ENCODE measurements around the gene CHCHD6. TPM values are rescaled to one million over a fixed set of nuclear protein-coding genes. Genes with fewer than 3 reads are reported as not detected.

Gene CHCHD6
- total RNA-seq, 1 experiment from 2014 or later = 35.8 TPM

DNA sequence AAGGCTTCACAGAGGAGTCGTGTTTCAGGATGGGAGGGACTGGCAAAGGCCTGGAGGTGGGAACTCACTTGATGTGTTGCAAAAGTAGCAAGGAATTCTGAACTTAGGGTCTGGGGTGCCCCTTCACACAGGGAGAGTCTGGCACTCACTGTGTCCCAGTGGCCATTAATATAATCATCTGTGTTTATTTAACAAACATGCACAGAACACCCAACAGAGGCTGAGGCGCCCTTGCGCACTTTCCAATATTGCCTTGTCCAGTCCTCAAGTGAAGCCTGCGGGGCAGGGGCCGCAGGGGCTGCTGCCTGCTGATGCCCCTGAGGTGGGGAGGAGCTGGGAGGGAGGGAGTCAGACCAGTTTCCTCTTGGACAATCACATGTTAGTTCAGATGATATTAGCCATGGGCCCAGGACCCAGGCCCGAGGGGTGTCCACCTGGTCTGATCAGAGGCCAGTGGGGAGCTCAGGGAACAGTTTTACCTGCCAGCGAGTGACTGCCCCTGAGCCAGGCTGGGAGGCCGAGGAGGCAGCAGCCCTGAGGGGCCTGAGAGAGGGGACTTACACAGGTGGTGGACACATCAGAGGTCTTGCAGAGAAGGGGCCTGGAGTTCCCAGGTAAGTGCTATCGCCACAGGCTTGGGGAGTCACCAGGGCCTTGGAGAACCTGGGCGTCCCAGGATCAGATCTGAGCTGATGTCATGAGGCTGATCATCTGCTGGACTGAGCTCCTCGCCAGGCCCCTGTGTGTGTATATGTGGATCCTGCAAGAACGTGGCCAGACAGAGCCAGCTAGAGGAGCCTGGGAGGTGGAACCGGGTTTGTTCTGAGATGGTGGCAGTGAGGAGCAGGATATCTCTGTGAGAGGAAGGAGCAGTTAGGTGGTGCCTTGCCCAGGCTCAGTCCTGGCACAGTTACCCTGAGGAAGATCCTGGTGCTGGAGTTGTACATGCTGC lies 35.3 kb upstream of the CHCHD6 start:
- DNase-seq (ENCODE audit: low spot score) = no peak

DNA sequence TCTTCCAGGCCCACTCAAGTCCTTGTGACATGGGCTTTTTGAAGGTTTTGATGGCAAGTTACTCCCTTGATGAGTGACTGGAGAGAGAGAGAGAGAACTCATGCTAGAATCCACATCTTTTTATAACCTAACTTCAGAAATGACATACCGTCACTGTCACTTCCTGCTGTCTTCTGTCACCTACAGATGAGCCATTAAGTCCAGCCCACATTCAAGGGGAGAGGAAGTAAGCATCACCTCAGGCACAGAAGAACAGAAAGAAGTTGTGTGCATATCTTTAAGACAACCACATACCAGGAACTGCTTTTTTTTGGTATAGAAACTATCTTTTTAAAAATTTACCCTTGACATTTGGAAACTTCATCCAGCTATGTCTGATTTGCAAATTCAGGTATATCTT lies 32.5 kb upstream of the CHCHD6 start:
- no peak for DNase-seq (ENCODE audit: low spot score)

GRCh38 chr3:126672340-126672739 lies 31.7 kb upstream of the CHCHD6 start:
- DNase-seq (ENCODE audit: low spot score) = no peak

DNA sequence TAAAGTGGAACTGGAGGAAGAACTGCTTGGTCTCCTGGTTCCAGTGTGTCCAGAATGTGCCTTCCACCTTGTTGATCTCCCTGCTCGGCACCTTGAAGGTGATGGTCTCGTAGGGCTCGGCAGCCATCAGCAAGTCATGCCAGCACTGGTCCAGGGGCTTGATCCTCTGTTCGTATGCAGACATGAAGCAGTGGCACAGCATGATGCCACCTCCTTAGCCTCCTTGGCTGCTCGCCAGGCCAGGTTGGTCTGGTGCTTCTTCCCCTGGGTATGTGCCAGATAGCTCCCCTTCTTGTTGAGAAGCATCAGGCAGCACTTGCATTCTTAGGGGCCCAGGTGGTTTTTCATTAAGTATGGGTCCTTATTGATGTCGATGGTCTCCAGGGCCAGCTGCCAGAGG lies 31.3 kb upstream of the CHCHD6 start:
- DNase-seq (ENCODE audit: low spot score) = no peak

GRCh38 chr3:126676919-126677705 lies 26.9 kb upstream of the CHCHD6 start:
- DNase-seq (ENCODE audit: low spot score) = no peak

- no peak for DNase-seq (ENCODE audit: low spot score)
These were observed 26.1 kb upstream of the CHCHD6 start for GRCh38 chr3:126677862-126678503.

- no peak for DNase-seq (ENCODE audit: low spot score)
These were observed 25.2 kb upstream of the CHCHD6 start for GRCh38 chr3:126678693-126679317.

DNA sequence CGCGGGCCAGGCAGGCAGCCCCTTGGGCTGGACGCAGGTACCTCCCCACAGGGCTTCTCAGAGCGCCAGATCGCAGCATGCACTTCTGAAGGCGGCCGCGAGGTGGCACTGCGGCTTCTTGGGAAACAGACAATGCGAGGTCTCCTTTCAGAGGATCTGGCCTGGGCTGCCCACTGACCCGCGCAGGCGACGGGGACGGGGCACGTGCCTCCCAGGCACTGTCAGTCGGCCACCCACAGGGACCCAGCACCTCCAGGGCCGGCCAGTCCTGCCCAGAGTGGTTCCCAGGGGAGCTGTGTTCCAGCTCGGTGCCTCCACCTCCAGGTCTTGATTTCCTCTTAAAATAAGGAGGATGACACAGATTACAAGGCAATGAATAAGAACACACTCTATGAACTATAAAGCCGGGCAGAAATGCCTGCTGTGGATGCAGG lies 24.7 kb upstream of the CHCHD6 start:
- peak; percentile 71 for DNase-seq (ENCODE audit: low spot score)

DNA sequence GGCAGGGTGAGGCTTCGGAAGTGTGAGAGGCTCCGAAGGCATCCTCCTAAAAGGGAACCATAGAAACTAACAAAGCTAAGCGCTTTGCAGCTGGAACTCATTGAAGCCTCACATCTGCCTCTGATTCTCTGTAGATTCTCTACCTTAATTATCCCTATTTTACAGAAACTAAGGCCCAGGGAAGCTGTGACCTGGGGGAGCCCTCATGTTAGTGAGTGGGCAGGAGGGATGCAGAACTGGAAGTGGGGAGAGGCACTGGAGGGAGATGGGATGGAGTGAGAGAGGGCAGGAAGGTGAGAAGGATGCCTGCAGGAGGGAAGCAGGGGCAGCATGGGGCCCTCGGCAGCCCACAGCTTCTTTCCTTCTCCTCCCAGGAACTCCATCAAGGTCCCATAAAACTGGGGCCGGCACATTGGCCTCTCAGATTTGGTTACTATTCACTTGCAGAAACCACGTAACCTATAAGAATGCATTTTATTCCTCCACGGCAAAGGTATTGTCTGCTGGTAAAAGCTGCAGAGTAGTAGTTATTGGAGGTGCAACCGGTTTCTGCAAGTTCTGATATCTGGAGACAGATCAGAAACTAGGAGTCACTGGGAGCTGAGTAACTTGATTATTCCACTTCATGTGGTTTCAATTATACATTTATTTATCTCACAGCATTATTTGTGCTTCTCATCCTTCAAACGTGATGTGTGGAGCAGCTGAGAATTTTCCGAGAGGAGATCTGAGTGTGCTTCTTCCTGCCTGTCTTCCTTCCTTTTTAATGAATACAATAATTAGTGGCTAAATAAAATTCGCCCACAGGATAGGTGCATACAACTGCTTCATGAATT lies 24.0 kb upstream of the CHCHD6 start:
- no peak for DNase-seq (ENCODE audit: low spot score)

GRCh38 chr3:126680667-126681055 lies 23.4 kb upstream of the CHCHD6 start:
- DNase-seq (ENCODE audit: low spot score) = no peak

DNA sequence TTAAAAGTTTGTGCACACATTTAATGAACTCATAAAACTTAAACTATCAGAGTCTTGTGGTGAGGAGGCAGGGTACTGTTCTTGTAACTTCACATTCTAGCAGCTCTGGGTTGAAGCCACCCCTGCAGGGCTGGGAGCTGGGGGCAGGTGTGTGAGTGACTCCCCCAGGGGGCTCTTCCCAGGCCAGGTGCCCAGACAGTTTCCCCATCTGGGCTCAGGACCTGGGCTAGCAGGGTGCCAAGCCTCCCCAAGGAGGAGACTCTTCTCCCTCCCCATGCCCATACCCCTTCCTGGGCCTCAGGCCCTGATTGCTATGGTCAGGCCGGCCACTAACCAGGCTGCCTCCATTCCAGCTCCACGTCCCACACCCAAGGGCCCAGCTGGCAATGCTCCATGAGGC lies 22.0 kb upstream of the CHCHD6 start:
- no peak for DNase-seq (ENCODE audit: low spot score)

DNA sequence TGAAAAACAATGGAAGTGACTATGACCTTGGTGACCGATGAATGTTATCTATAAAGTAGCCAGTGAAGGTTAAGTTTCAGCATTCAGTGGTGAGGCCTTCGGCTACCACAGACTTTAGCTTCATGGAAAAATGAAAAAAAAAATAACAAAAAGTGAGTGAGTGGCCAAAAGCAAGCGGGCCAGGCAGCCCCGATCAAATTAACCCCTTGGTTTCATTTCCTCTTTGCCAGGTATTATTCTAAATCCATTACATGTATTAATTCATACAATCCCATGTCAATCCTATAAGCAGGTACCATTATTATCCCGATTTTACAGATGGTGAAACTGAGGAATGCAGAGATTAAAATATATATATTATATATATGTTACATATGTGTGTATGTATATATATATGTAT lies 21.0 kb upstream of the CHCHD6 start:
- DNase-seq (ENCODE audit: low spot score) = no peak

DNA sequence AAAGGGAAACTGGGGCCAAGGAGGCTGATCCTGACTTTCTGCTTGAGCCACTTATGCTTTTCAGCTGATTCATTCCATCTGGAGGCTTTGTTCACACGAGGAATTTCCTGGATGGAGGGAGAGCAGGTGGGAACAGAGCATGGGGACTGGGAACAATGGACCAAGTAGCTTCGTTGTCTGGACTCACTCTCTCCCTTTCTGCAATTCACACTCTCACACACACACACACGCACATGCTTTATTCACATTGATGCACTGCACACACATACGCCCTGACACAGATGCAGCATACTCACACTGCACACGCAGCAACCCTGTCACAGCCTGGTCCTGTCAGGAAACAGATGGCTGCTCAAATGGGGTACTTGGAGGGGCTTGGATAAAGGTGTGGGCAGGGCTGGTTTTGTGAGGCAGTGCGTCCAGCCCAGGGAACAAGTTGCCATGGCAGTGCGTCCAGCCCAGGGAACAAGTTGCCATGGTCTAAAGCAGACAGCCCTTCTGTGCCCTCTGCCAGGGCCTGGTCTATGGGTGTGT lies 19.8 kb upstream of the CHCHD6 start:
- DNase-seq (ENCODE audit: low spot score) = no peak

GRCh38 chr3:126685021-126685420 lies 19.0 kb upstream of the CHCHD6 start:
- peak; percentile 18 for DNase-seq (ENCODE audit: low spot score)

DNA sequence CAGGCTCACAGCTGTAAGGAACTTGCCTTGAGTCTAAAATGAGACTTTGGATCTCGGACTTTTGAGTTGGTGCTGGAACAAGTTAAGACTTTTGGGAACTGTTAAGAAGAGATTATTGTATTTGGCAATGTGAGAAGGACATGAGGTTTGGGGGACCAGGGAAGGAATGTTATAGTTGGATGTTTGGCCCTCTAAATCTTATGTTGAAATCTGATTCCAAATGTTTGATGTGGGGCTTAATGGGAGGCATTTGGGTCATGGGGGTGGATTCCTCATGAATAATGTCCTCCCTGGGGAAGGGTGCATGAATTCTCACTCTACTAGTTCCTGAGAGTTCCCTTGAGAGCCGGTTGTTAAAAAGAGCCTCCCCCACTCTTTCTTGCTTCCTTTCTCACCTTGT lies 18.5 kb upstream of the CHCHD6 start:
- no peak for DNase-seq (ENCODE audit: low spot score)

- no peak for DNase-seq (ENCODE audit: low spot score)
These were observed 12.3 kb upstream of the CHCHD6 start for GRCh38 chr3:126691765-126692164.

- no peak for DNase-seq (ENCODE audit: low spot score)
These were observed 11.2 kb upstream of the CHCHD6 start for GRCh38 chr3:126692858-126693257.

- no peak for DNase-seq (ENCODE audit: low spot score)
These were observed 10.1 kb upstream of the CHCHD6 start for GRCh38 chr3:126693921-126694320.

DNA sequence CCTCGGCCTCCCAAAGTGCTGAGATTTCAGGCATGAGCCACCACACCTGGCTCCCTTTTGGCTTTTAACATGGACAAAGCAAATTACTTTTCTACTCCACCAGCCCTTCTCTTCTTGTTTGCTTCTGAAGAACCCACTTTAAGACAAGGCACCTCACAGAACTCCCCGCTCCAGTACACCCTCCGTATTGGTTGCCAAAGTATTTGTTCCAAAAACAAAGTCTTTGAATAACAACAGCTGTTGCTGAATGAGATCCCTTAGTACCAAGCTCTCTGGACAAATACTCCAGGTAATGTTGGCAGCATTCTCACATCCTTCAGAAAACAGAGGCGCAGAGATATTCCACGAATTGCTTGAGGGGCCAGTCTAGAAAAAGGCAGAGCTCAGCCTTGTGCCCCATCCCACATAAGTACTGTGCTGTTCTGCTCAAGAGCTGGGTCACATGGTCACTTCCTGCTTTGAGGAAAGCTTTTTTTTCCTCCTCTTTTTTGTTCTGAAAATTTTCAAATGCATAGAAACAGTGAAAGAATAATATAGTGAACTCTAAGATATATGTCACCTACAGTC lies 7.3 kb upstream of the CHCHD6 start:
- DNase-seq (ENCODE audit: low spot score) = no peak

GRCh38 chr3:126699011-126699410 lies 5.0 kb upstream of the CHCHD6 start:
- DNase-seq (ENCODE audit: low spot score) = no peak
